C4-2B (cell line): Measurements from ENCODE around the gene GPR137.

Experiments
- ZFX ChIP-seq: fragments of 450-650 bp; IDR thresholded peaks from 2 replicates; pipeline ENCODE4 v1.6.1; 2017
- TF ChIP-seq, protein P1 (sequence below): fragments of 450-650 bp; conservative IDR thresholded peaks from 2 replicates; pipeline ENCODE4 v1.5.1; 2017; ENCODE audit warnings: mild to moderate bottlenecking

DNA sequence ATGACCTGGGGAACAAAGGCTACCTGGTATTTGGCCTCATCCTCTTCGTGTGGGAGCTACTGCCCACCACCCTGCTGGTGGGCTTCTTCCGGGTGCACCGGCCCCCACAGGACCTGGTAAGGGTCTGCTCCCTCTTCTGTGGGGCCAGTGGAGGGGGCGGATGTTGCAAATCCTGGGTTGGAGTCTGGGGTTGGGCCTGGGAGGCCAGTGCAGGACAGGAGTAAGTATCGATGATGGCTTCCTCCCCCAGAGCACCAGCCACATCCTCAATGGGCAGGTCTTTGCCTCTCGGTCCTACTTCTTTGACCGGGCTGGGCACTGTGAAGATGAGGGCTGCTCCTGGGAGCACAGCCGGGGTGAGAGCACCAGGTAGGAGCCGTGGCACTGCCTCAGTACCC lies 2.7 kb downstream of the GPR137 start:
- TF ChIP-seq, protein P1, sequence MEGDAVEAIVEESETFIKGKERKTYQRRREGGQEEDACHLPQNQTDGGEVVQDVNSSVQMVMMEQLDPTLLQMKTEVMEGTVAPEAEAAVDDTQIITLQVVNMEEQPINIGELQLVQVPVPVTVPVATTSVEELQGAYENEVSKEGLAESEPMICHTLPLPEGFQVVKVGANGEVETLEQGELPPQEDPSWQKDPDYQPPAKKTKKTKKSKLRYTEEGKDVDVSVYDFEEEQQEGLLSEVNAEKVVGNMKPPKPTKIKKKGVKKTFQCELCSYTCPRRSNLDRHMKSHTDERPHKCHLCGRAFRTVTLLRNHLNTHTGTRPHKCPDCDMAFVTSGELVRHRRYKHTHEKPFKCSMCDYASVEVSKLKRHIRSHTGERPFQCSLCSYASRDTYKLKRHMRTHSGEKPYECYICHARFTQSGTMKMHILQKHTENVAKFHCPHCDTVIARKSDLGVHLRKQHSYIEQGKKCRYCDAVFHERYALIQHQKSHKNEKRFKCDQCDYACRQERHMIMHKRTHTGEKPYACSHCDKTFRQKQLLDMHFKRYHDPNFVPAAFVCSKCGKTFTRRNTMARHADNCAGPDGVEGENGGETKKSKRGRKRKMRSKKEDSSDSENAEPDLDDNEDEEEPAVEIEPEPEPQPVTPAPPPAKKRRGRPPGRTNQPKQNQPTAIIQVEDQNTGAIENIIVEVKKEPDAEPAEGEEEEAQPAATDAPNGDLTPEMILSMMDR = no peak
- no peak for TF ChIP-seq ZFX
